Stimulated activated CD8-positive, alpha-beta memory T cell treated with anti-CD3 and anti-CD28 coated beads, Interleukin-12 subunit alpha, Interleukin-12 subunit beta, amount 100 ng/mL, for 24 hours (primary cell): Measurements from ENCODE around the gene BCL2L1.
"Not testable (repeated sequence)": the region's sequence is repeated elsewhere in the genome, so short reads cannot be mapped to it uniquely, and the experiment has no call there.

Source experiments
- DNase-seq: peaks from one replicate; pipeline ENCODE4 v3.0.0-alpha.2; 2020; ENCODE audit errors: extremely low read depth

BCL2L1 gene

GRCh38 chr20:31722257-31723068 lies at the start of gene BCL2L1:
Gene BCL2L1 (minus strand): TSS chr20:31722868. CDS start chr20:31722218, 650 bp downstream.
- peak; percentile 47 for DNase-seq

GRCh38 chr20:31770243-31770642 lies 47.6 kb upstream of the BCL2L1 start:
- no peak for DNase-seq

- DNase-seq, result no peak
Measured at GRCh38 chr20:31769681-31770080, 47.0 kb upstream of the BCL2L1 start.

GRCh38 chr20:31767805-31768204 lies 45.1 kb upstream of the BCL2L1 start:
- no peak for DNase-seq

- no peak for DNase-seq
Measured at GRCh38 chr20:31764641-31765305, 42.1 kb upstream of the BCL2L1 start.

- DNase-seq, result no peak
Measured at GRCh38 chr20:31760519-31761240, 38.0 kb upstream of the BCL2L1 start.

- DNase-seq, result no peak
Measured at GRCh38 chr20:31759836-31760518, 37.3 kb upstream of the BCL2L1 start.

- no peak for DNase-seq
Measured at GRCh38 chr20:31758991-31759390, 36.3 kb upstream of the BCL2L1 start.

- no peak for DNase-seq
Measured at GRCh38 chr20:31758521-31758920, 35.9 kb upstream of the BCL2L1 start.

- DNase-seq, result no peak
Measured at GRCh38 chr20:31757254-31757653, 34.6 kb upstream of the BCL2L1 start.

GRCh38 chr20:31751126-31751525 lies 28.5 kb upstream of the BCL2L1 start:
- no peak for DNase-seq

- no peak for DNase-seq
Measured at GRCh38 chr20:31749223-31749622, 26.6 kb upstream of the BCL2L1 start.

- no peak for DNase-seq
Measured at GRCh38 chr20:31747640-31748039, 25.0 kb upstream of the BCL2L1 start.

GRCh38 chr20:31747028-31747427 lies 24.4 kb upstream of the BCL2L1 start:
- DNase-seq, result not testable (repeated sequence)

- DNase-seq, result no peak
Measured at GRCh38 chr20:31746068-31746878, 23.6 kb upstream of the BCL2L1 start.

GRCh38 chr20:31740656-31741323 lies 18.1 kb upstream of the BCL2L1 start:
- no peak for DNase-seq

GRCh38 chr20:31740208-31740607 lies 17.5 kb upstream of the BCL2L1 start:
- DNase-seq, result no peak

- DNase-seq, result no peak
Measured at GRCh38 chr20:31739550-31739977, 16.9 kb upstream of the BCL2L1 start.

- DNase-seq, result peak; percentile 70
Measured at GRCh38 chr20:31738729-31739549, 16.3 kb upstream of the BCL2L1 start, which contains the start of gene TPX2. Gene TPX2 (plus strand): TSS chr20:31739290. CDS start chr20:31757477, 18,187 bp downstream.
